ENCODE results near the gene TMEM60.

DNA sequence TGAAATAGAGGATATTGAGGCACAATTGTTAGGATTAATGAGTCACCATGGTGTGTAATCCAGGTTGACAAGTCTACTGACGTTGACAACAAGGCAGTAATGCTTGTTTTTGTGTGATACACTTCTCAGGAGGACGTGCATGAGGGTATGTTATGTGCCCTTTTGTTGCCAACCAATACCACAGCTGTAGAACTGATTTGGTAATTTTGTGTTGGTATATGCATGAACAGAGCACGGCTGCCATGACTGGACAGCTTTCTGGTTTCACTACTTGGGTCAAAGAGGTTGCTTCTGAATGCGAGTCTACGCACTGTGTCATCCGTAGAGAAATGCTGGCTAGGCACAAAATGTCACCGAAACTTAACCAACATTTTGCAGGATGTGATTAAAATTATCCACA is 33.2 kb upstream of the TMEM60 start:
- TF ChIP-seq, protein P1, sequence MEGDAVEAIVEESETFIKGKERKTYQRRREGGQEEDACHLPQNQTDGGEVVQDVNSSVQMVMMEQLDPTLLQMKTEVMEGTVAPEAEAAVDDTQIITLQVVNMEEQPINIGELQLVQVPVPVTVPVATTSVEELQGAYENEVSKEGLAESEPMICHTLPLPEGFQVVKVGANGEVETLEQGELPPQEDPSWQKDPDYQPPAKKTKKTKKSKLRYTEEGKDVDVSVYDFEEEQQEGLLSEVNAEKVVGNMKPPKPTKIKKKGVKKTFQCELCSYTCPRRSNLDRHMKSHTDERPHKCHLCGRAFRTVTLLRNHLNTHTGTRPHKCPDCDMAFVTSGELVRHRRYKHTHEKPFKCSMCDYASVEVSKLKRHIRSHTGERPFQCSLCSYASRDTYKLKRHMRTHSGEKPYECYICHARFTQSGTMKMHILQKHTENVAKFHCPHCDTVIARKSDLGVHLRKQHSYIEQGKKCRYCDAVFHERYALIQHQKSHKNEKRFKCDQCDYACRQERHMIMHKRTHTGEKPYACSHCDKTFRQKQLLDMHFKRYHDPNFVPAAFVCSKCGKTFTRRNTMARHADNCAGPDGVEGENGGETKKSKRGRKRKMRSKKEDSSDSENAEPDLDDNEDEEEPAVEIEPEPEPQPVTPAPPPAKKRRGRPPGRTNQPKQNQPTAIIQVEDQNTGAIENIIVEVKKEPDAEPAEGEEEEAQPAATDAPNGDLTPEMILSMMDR (conservative IDR thresholded peaks at IDR 0.05; ENCODE audit: low read length) = no peak
- no peak for TF ChIP-seq EZH2phosphoT487 (IDR thresholded peaks at IDR 0.05; ENCODE audit: borderline replicate concordance, low read depth, low read length)

Measured in OCI-LY7 (cell line).